B cell (primary cell): ENCODE measurements around the gene VIPAS39. TPM values are rescaled to one million over a fixed set of nuclear protein-coding genes. Genes with fewer than 3 reads are reported as not detected.

Experiments used
- ATAC-seq: fragments of 200-7000 bp; cut with Tn5 transposase; one replicate; pipeline ENCODE4 v1.10.0; 2021; ENCODE audit warnings: low read depth, mild to moderate bottlenecking, moderate number of reproducible peaks, moderate library complexity
- CTCF ChIA-PET: fragments of 350-600 bp; sonication (Branson Sonifier 250); formaldehyde crosslinking; loops from one replicate; lab custom pipeline; 2021; ENCODE audit warnings: antibody characterized with exemption, inconsistent platforms; lab: Charles Lee
- POLR2A ChIA-PET: fragments of 350-600 bp; sonication (Branson Sonifier 250); formaldehyde crosslinking; loops from one replicate; lab custom pipeline; 2021; ENCODE audit warnings: antibody characterized with exemption; lab: Charles Lee
- DNase-seq: peaks from one replicate; pipeline ENCODE4 v3.0.0; 2013
- H2AFZ ChIP-seq: 2 replicates; pipeline ENCODE4 v1.6.1; 2012; ENCODE audit warnings: mild to moderate bottlenecking, low read depth, low read length; ENCODE audit not compliant: insufficient read depth, poor library complexity, severe bottlenecking
- H3K27ac ChIP-seq, 2 donors: 1 replicate in 1 of 2; 2 replicates in 1 of 2; pipeline ENCODE4 v1.5.1; 2012 to 2013; ENCODE audit warnings: low read length in 2 of 2, mild to moderate bottlenecking in 2 of 2, moderate library complexity in 1 of 2
- H3K27me3 ChIP-seq, 4 experiments: fragments of 200-600 bp in 1 of 4; sonication (generic) in 1 of 4; replicated peaks in 1 of 4; 1 replicate in 2 of 4; 2 replicates in 2 of 4; pipeline versions ENCODE4 v1.6.1 to v1.7.0; 2013 to 2016; ENCODE audit warnings: low read length in 3 of 4, mild to moderate bottlenecking in 2 of 4, mixed read lengths in 1 of 4, moderate library complexity in 1 of 4; ENCODE audit not compliant: insufficient read depth in 4 of 4, control insufficient read depth in 3 of 4; ENCODE audit errors: control extremely low read depth in 1 of 4
- H3K36me3 ChIP-seq, 2 experiments: replicated peaks in 1 of 2; 1 replicate in 1 of 2; 2 replicates in 1 of 2; pipeline versions ENCODE4 v1.6.1 to v1.7.1; 2013; ENCODE audit warnings: low read length in 1 of 2; ENCODE audit not compliant: insufficient read depth in 2 of 2, control insufficient read depth in 1 of 2; ENCODE audit errors: control extremely low read depth in 1 of 2, extremely low read depth in 1 of 2
- H3K4me1 ChIP-seq, 2 donors: fragments of 200-600 bp in 1 of 2; sonication (generic) in 1 of 2; 1 replicate in 1 of 2; 2 replicates in 1 of 2; pipeline versions ENCODE4 v1.5.1 to v1.6.1; 2013 to 2017; ENCODE audit warnings: low read length in 2 of 2; ENCODE audit not compliant: control insufficient read depth in 2 of 2, insufficient read depth in 2 of 2
- H3K4me2 ChIP-seq: replicated peaks from 2 replicates; pipeline ENCODE3; 2012; ENCODE audit warnings: mild to moderate bottlenecking, low read depth, low read length; ENCODE audit not compliant: poor library complexity, severe bottlenecking
- H3K4me3 ChIP-seq, 5 experiments: fragments of 200-600 bp in 1 of 5; sonication (generic) in 1 of 5; 1 replicate in 3 of 5; 2 replicates in 2 of 5; pipeline versions ENCODE4 v1.5.1 to v1.7.0; 2011 to 2016; ENCODE audit warnings: low read length in 4 of 5, mild to moderate bottlenecking in 4 of 5, low read depth in 2 of 5, control low read depth in 1 of 5, moderate library complexity in 1 of 5; ENCODE audit not compliant: insufficient read depth in 1 of 5; ENCODE audit errors: control extremely low read depth in 1 of 5, extremely low read depth in 1 of 5
- H3K79me2 ChIP-seq: fragments of 200-600 bp; sonication (generic); one replicate; pipeline ENCODE4 v1.6.0; 2016; ENCODE audit warnings: low read length; ENCODE audit not compliant: control insufficient read depth, insufficient read depth
- H3K9ac ChIP-seq: fragments of 200-600 bp; sonication (generic); 2 replicates; pipeline ENCODE4 v1.6.1; 2017; ENCODE audit warnings: mild to moderate bottlenecking, low read length, moderate library complexity
- H3K9me3 ChIP-seq, 3 donors: one replicate each; pipeline versions ENCODE4 v1.6.1 to v1.7.1; 2013; ENCODE audit warnings: low read length in 2 of 3; ENCODE audit not compliant: control insufficient read depth in 2 of 3, insufficient read depth in 1 of 3; ENCODE audit errors: control extremely low read depth in 1 of 3
- H4K20me1 ChIP-seq: 2 replicates; pipeline ENCODE4 v1.6.0; 2012; ENCODE audit warnings: mild to moderate bottlenecking, low read length; ENCODE audit not compliant: insufficient read depth, control insufficient read depth, poor library complexity, severe bottlenecking
- H3K27ac Mint-ChIP-seq: one replicate; pipeline ENCODE4 v1.8.0; 2021; ENCODE audit warnings: mixed read lengths
- H3K27me3 Mint-ChIP-seq: one replicate; pipeline ENCODE4 v1.8.0; 2021; ENCODE audit warnings: mixed read lengths
- H3K4me1 Mint-ChIP-seq: one replicate; pipeline ENCODE4 v1.8.0; 2021; ENCODE audit warnings: mixed read lengths
- H3K4me3 Mint-ChIP-seq: one replicate; pipeline ENCODE4 v1.8.0; 2021; ENCODE audit warnings: mixed read lengths
- H3K9me3 Mint-ChIP-seq: one replicate; pipeline ENCODE4 v1.8.0; 2022; ENCODE audit warnings: mixed read lengths; ENCODE audit not compliant: insufficient read depth
- EZH2 ChIP-seq: IDR thresholded peaks from 2 replicates; pipeline ENCODE4 v1.6.1; 2012; ENCODE audit warnings: borderline replicate concordance, low read depth, mild to moderate bottlenecking, moderate library complexity, low read length; ENCODE audit not compliant: insufficient read depth, poor library complexity, severe bottlenecking
- WGBS: methylation state at CpG from one replicate; pipeline ENCODE4 v1.1.5; 2013; ENCODE audit warnings: missing lambda C conversion rate; ENCODE audit not compliant: insufficient coverage; 5-methylcytosine and 5-hydroxymethylcytosine counted together
- intact Hi-C: fragments of 100-400 bp; cut with micrococcal nuclease; formaldehyde crosslinking; loops from one replicate; pipeline ENCODE4 v1.10.0; 2022
- polyA plus RNA-seq: library from polyadenylated mRNA; depleted of rRNA; stranded (reverse); fragments of >200 nt; gene quantifications from 2 replicates; pipeline ENCODE4 v1.2.3, GENCODE V29; 2012
- total RNA-seq, 2 donors: library from RNA; stranded (reverse); fragments of 120-200 nt in 1 of 2; gene quantifications; 1 replicate in 1 of 2; 2 replicates in 1 of 2; pipeline versions ENCODE4 v1.2.3 to v1.2.4, GENCODE V29; 2013 to 2022
- TF ChIP-seq, protein P1 (sequence below): fragments of 200-600 bp; IDR thresholded peaks from one replicate; pipeline ENCODE4 v1.8.0; 2022; ENCODE audit warnings: antibody characterized with exemption, mild to moderate bottlenecking

Gene VIPAS39
- total and polyA plus RNA-seq, 2 donors (not counting 1 experiment from before 2014, with no cell fraction given): 17.4 to 25.9 TPM

DNA sequence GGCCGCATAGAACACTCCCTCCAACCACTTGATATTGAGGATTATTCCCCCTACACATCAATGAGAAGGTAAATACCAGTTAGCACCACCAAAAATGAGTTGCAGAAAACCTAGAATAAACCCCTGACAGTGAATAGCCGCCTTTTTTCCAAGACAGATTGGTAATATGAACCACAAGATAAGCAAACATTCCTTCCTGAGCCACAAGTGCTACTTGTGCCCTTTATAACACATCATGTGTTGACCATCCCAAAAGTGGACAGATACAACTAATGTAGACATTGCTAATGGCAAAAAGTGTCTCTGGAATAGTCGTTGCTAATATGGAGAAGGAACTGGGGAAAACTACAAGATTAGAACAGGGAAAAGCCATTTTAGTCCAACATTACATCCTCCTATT, 51.3 kb downstream of the VIPAS39 start:
- H2AFZ ChIP-seq: no peak overlapping the region
- no peak overlapping the region for H3K9ac ChIP-seq
- no peaks in the 10 kb centered on the region for H3K9me3 Mint-ChIP-seq
- POLR2A ChIA-PET: no interaction called here
- H4K20me1 ChIP-seq: no peaks in the 10 kb centered on the region
- H3K4me2 ChIP-seq: no peak overlapping the region
- H3K4me3 ChIP-seq: no peak overlapping the region
- no peak overlapping the region for H3K27ac Mint-ChIP-seq
- H3K27me3 Mint-ChIP-seq: no peaks in the 10 kb centered on the region
- WGBS: 67% methylated on average over 1 of the region's 3 CpGs
- intact Hi-C loops: no loop called here
- no peak overlapping the region for H3K27ac ChIP-seq
- peaks cover 12% of the 10 kb centered on the region for H3K4me1 Mint-ChIP-seq
- CTCF ChIA-PET: interaction anchor here (3.4 kb wide), 1 partner anchor 90 kb away, joined by 11 read pairs; no protein-coding TSS in a partner anchor
- H3K4me1 ChIP-seq: peaks cover 5 to 7% of the 10 kb centered on the region in 2 donors
- ATAC-seq (no peak), DNase-seq (no peak)
- no peaks in the 10 kb centered on the region for H3K36me3 ChIP-seq
- no peaks in the 10 kb centered on the region for H3K27me3 ChIP-seq
- H3K9me3 ChIP-seq: no peaks in the 10 kb centered on the region
- TF ChIP-seq, protein P1, sequence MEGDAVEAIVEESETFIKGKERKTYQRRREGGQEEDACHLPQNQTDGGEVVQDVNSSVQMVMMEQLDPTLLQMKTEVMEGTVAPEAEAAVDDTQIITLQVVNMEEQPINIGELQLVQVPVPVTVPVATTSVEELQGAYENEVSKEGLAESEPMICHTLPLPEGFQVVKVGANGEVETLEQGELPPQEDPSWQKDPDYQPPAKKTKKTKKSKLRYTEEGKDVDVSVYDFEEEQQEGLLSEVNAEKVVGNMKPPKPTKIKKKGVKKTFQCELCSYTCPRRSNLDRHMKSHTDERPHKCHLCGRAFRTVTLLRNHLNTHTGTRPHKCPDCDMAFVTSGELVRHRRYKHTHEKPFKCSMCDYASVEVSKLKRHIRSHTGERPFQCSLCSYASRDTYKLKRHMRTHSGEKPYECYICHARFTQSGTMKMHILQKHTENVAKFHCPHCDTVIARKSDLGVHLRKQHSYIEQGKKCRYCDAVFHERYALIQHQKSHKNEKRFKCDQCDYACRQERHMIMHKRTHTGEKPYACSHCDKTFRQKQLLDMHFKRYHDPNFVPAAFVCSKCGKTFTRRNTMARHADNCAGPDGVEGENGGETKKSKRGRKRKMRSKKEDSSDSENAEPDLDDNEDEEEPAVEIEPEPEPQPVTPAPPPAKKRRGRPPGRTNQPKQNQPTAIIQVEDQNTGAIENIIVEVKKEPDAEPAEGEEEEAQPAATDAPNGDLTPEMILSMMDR: no peak
- no peak for TF ChIP-seq EZH2
- H3K4me3 Mint-ChIP-seq: no peak overlapping the region
- no peaks in the 10 kb centered on the region for H3K79me2 ChIP-seq

GRCh38 chr14:77403768-77404167, 53.6 kb downstream of the VIPAS39 start:
- POLR2A ChIA-PET: no interaction called here

More at GRCh38 chr14:77403768-77404167, 53.6 kb downstream of the VIPAS39 start:
- Histone ChIP-seq H4K20me1 (no peaks in the 10 kb centered on the region), H2AFZ (no peak overlapping the region), H3K9me3 (no peaks in the 10 kb centered on the region), H3K4me3 (no peak overlapping the region), H3K4me2 (no peak overlapping the region), H3K9ac (no peak overlapping the region), H3K36me3 (no peaks in the 10 kb centered on the region), H3K27me3 (no peaks in the 10 kb centered on the region), H3K79me2 (no peaks in the 10 kb centered on the region), H3K27ac (no peak overlapping the region), H3K4me1 (peaks cover 5 to 7% of the 10 kb centered on the region in 2 donors)
- intact Hi-C loops: no loop called here
- ATAC-seq (no peak), DNase-seq (no peak)
- 88% methylated on average over 1 of the region's 3 CpGs for WGBS
- Mint-ChIP-seq H3K4me3 (no peak overlapping the region), H3K9me3 (no peaks in the 10 kb centered on the region), H3K4me1 (peaks cover 12% of the 10 kb centered on the region), H3K27me3 (no peaks in the 10 kb centered on the region), H3K27ac (no peak overlapping the region)
- TF ChIP-seq EZH2: no peak
- TF ChIP-seq, protein P1: no peak
- CTCF ChIA-PET: no interaction called here
